Dedifferentiated amniotic fluid mesenchymal stem cell (primary cell): ENCODE data around the gene LIG1.

ENCODE experiments used
- DNase-seq: peaks from one replicate; pipeline ENCODE4 v3.0.0-alpha.2; 2016; ENCODE audit errors: extremely low spot score

LIG1 gene

DNA sequence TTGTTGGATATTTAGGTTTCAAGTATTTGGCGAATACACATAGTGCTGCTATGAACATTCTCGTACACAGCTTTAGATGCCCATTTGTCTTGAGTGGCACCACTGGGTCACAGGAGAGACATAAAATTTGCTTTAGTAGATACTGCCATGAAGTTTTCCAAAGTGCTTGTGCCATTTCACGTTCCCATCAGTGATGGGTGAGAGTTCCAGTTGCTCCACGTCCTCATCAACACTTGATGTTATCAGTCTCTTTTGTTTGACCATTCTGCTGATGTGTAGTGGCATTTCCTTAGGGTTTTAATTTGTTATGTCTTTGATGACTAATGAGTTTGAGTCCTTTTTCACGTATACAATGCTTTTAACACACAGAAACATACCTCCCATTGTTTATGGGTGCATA, 11.4 kb upstream of the LIG1 start:
- DNase-seq: no peak

DNA sequence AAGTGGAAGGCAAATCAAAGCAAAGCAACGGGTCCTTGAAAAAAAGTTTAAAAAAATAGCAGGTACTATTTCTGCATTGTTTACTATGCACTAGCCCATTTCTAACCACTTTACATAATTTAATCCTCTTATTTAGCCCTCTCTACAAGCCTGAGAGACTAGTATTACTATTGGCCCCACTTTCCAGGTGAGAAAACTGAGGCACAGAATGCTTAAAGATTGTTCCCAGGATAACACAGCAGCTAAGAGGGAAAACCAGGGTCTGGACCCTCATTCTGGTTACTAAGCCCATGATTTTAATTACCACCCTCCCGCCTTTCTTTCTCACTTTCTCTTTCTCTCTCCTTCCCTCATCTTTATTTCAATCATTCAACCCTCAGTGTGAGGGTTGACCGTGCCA, 6.1 kb upstream of the LIG1 start:
- no peak for DNase-seq

DNA sequence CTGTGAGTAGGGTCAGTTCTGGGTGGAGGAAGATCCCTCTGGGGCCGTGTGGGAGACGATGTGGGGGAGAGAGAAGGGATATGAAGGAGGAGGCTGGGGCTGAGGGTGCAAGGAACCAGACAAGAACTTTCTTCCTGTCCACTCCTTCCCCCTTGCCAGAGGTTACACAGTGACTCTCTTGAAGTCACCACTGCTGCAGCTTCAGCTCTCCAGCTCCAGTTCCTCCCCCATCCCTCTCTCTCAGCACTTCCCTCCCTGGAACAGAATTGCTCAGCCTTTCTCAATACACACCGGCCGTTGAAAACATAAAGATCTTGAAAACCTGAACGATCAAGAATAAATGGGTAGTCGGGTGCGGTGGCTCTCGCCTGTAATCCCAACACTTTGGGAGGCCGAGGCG, 5.4 kb upstream of the LIG1 start:
- no peak for DNase-seq

DNA sequence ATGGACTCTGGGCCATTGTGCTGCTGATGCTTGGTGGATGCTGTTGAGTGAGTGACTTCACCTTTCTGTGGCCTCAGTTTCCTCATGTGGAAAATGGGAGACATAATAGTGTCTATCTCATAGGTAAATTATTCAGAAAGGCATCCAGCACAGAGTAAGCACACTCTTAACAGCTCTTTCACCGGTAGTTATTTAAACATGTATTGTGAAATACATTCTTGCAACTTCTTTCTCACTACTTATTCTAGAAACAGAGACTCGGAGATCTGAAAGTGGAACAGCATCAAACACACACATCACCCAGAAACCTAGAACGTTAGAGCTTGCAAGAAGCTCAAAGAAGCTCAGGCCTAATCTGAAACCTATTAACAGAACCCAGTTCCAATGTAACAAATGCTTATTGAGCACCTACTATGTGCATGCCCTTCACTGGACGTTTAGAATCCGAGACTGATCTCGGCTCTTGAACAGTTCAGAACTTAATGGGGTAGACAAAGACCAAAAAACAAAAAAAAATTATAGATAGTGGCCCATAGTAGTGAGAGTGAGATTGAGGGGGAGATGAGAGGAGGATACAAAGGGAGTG, 4.4 kb upstream of the LIG1 start:
- DNase-seq: no peak

DNA sequence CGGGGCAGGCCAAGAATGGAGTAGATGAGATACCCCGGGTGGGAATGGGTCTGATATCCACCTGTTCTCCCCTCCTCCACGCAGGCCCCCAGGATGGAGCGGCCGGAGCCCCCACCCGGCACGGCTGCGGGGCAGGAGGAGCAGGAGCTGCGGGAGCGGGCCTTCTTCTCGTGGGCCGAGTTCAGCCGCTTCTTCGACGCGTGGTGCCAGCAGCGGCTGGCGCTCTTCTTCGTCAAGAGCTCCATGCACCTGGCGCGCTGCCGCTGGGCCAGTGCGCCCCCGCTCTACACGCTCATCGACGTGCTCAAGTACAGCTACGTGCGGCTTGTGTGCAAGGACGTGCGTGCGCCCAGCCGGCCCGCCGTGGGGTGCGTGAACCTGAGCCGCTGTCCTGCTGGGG, 1.6 kb upstream of the LIG1 start:
- no peak for DNase-seq

DNA sequence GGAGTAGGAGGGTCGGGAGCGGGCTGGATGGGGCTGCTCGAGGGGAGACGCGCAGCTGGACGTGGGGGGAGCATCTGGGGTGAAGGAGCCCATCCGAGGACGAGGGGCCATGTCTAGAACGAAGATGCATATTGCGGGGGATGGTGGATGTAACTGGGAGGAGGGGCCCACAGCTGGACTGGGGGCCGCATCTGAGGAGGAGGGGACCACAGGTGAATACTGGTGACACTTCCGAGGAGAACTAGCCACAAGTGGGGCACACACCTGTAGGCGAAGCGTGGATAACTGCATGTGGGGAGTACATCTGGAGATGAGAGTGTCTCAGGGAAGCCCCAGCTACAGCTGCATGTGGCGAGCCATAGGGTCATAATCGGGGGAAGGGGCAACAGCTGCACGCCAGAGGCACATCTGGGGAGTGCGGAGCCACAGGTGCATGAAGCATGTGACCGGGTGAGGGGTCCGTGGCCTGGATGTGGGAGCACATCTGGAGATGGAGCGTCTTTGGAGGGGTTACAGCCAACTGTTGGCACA, 738 bp upstream of the LIG1 start:
- no peak for DNase-seq

DNA sequence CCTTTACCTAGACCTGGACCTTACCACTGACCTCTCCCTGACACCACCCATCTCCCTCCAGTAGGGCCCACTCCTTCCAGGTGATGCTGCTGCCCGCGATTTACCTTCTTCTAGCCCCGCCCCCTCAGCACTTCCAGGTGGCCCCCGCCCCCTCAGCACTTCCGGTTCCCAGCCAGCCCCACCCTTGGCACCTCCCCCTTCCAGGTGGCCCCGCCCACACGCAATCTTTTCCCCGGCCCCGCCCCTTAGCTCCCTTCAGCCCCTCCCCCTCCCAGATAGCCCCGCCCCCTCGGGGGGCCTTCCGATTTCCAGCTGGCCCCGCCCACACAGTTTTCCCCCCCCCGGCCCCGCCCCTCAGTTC, 586 bp downstream of the LIG1 start:
- no peak for DNase-seq

DNA sequence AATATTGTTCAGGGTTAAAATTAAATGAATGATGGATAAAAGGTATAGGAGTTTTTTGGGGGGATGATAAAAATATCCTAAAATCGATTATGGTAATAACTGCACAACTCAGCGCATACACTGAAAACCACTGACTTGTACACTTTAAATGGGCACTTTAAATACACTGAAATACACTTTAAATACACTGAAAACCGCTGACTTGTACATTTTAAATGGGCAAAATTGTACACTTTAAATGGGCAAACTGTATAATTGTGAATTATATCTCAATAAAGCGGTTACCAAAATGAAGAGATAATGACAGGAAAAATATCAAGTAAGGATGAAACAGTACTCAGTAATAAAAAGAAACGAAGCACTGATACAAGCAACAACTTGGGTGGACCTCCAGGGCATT, 1.5 kb downstream of the LIG1 start:
- DNase-seq: no peak

DNA sequence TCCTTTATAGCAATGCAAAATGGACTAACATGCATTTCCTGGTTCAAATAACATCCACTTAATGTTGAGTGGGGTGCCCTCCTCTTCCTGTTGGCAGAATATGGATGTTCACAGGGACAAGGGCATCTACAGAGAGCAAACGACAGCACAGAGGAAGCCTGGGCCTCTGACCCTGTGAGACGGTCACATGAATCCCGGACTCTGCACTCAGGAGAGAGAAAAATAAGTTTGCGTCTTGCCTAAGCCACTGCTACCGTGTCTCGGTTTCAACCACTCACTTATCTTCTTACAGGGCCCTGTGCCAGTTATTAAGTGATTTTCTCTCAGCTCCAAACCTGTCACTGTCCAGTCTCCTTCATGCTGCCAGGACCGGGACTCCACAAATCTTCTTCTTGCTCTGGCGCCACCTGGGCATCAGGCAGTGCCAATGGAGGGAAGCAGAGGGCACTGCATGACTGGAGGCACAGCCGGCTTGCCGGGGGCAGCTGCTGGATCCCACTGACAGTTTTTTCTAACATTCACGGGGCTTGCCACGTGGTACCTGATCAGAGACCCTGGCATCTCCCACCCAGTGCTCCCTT, 11.8 kb downstream of the LIG1 start:
- no peak for DNase-seq

DNA sequence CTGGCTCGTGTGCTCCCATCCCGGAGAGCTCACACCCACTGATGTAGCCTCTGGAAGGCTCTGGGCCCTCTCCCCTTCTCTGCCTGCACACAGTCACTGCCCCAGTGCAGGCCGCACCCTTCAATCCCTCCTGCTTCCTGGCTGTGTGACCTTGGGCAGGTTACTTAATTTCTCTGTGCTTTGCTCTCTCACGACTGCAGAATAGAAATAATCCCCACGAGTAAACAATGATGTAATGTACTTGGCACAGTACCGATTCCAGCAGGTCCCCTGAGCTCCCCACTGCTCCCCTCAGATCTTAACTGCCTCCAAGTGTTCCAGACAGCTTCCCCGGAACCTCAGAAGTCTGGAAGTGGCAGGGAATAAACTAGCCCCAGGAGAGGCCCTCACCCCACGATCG, 16.1 kb downstream of the LIG1 start:
- DNase-seq: no peak

DNA sequence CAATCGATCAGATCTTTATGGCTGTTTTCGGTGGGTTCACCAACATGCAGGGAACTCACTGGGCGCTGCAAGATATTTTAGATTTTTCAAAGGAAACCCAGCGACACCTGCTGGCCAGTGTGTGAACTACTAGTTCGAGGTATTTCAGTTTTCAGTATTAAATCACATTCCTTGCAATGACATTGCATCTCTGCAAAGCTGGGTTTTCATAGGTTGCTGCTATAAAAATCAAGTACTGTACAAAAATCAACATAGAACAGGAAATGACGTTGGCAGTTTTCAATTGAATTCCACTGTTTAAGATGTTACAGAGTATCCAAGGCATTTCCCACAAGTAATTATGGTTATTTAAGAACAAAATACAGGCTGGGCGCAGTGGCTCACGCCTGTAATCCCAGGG, 17.6 kb downstream of the LIG1 start:
- peak; percentile 93 for DNase-seq

DNA sequence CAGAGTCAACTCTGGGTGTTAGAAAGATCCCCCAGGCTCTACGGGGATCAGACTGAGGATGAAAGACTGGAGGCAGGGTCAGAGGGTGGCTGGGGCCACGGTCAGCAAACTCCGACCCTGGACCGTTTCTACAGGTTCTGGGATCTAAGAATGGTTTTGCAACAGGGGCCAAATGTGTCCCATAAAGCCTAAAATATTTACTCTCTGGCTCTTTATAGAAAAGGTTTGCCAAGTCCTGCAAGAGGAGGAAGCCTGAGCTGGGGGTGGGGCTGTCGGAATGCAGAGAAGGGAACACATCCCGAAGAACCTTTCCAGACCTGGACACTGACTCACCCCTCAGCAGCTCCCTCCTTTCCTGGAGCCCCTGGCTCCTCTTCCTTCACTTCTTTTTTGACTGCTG, 20.7 kb downstream of the LIG1 start:
- DNase-seq: no peak

DNA sequence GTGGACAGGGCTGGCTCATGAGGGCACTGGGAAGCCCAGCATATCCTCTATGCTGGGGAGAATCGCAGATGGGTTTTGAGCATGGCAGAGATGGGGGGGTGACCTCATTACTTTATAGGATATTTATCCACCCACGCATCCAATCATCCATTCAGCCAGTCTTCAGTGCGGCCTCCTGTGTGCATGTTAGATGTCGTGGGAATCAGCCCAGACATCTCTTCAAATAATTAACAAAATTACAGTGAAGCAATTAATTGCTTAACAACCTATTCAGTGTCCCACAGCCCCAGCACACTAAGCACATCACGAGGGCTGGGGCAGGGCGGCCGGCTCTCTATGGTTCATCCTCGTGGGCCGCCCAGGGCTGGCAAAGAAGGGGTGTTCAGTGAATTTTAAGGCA, 21.6 kb downstream of the LIG1 start:
- no peak for DNase-seq

DNA sequence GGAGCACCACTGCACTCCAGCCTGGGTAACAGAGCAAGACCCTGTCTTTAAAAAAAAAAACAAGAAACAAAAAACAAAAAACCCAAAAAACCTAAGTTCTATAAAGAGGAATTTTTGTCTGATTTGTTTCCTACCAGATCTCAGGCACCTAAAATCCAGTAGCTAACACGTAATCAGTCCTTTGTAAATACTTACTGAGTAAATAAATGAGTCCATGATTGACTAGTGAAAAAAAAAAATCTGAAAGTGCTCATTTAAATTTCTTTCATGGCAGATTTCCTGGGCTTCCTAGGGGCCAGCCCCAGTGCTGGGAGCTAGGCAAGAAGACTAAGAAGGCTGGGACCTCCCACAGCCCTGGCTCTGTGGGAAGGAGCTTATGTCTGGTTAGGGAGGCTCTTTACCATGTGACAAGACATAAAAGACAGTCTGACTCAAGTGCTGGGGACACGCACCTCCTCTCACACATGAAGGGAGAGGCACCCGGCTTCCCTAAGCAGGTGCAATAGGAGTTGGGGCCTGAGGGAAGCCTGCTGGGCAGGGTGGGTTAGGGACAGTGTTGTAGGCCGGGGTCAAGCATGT, 22.5 kb downstream of the LIG1 start:
- no peak for DNase-seq

DNA sequence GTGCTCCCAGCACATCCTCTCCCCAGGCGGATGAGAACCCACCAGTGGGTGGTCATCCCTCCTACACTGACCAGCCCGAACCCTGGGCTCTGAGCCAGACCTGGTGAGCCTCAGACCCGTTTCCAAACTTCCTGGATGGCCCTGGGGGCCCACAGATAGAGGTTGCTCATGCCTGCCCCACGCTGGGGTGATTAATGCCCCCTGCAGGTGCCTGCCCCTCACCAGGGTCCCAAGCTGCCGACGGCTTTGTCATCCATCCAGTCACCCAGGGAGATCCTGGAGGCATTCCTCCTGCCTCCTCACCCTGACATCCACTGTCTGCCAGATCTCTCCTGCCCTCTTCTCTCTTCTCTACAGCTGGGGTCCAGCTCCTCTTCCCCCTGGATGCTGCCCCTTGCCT, 31.1 kb downstream of the LIG1 start:
- DNase-seq: no peak

DNA sequence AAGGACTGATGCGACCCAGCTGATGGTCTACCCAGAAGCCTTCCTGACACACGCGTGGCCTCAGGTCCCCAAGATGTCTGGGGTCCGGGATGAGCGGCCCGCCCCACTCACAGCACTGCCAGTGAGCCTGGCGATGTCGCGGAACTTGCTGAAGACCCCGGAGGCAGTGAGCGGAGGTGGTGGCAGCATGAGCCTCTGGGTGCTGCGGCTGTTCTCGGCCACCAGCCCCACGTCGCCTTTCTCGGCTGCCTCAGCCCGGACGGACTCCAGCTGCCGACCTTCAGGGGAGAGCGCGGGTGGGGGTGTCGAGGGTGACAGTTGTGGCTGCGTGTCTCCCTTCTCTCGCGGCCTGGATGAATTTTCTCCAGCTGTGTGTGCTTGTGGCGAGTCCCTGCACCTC, 32.7 kb downstream of the LIG1 start:
- no peak for DNase-seq

DNA sequence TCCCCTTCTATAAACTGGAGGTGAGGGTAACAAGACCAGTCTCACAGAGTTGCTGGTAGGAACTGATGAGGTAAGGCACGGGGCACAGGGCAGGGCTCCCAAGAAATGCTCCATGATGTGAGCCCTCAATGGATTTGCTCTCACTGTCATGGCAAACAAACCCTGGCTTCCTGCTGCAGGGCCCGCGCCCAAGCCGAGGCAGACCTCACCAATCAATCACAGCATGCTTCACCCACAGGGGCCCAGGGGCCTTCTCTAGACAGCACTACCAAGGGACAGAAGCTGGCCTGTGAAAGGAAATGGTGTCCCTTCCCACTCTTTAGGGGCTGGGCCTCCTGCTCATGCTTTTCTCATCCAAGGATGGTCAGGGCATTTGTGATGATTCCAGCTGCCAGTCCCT, 33.6 kb downstream of the LIG1 start:
- DNase-seq: no peak

DNA sequence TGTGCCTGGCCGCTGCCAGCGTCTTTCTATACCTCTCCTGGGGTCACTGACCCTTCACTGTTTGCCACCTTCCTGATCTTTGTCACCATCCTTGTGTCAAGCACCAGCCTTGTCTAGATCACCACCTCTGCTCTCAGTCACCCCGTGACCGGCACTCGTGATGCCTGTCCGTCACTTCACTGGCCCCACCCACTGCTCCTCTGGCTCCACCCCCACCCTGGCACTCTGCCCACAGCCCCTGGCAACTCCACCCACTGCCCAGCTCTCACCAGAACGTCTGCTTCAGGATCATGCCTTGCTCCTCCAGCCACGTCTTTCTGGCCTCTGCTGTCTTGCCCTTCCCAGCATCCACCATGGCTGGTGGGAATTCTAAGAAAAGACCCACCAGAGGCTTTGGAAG, 34.7 kb downstream of the LIG1 start:
- no peak for DNase-seq

DNA sequence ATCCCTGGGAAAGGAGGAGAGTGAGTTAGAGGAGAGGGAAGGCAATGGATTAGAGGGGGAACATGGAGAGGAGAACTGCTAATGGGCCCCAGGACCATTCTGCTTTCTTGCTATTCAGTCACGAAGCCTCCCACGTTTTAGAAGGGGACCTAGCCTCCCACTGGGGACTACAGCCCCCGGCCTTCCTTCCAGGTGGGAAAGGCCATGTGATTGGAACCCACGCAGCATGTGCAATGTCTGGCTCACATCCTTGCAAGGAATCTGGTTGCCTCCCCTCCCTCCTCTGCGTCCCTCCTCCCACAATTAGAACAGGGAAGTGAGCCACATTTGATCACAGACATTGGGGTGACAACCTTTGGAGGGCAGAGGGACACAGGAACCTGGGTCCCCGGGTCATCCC, 37.0 kb downstream of the LIG1 start:
- DNase-seq: no peak

DNA sequence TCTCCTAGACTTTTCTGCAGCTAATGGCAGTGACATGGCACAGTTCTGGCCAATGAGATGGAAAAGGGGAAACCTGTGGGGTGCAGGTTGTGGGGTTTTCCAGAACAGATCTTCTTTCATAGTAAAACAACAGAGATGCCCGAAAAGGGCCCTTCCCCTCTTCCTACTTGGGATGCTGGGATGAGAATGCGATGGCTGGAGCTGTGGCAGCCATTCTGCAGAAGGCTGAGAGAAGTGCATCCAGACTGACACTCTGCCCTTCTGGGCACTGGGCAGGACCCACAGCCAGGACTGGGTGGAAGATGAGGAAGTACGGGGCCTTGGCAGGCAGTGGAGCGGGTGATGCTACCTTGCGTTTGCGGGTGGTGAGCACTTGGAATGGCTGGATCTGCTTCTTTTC, 42.6 kb downstream of the LIG1 start:
- no peak for DNase-seq

DNA sequence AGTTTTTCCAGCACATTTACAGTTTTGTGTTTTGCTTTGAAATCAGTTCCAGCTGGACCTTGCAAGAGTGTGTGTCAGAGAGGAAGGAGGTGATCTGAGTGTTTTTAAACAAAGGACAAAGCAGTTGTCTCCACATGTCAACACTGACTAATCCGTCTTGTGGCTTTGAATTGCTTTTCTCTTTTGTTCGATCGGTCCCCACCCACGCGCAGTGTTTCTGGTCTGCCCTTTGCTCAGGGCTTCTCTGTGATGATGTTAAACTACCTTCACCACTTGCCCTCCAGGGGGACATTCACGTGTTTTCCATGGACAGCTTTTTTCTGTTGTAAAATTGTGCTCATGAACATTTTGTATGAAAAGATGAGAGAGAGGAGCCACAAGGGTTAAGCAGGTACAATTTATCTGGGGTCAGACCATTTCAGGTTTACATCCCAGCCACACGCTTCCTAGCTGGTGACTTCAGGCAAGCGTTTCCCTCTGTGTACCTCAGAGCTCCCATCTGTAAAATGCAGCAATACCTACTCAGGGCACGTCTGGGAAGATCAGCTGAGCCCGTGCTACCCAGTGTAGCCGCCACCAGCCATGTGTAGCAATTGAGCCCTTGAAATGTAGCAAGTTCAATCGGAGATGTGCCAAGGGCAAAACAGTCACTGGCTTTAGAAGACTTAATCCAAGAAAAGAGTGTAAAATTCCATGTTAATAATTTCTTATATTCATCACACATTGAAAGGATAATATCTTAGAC, 46.1 kb downstream of the LIG1 start:
- no peak for DNase-seq

DNA sequence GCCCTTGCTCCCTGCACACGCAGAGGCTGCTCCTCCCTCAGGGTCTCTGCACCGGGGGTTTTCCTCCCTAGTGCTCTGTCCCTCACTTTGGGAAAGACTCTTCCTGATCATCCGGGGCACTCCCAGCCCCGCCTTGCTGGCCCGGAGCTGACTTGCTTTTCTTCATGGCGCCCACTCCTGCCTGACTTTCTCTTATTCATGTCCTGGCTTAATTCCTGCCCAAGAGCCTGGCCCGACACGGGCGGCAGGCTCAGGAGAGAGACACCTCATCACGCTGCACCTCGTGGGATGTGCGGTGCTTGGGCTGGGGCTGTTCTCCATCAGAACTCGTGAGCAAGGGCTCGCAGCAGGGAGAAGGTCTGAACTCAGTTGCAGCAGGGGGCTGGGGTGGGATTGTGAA, 47.7 kb downstream of the LIG1 start:
- DNase-seq: no peak

DNA sequence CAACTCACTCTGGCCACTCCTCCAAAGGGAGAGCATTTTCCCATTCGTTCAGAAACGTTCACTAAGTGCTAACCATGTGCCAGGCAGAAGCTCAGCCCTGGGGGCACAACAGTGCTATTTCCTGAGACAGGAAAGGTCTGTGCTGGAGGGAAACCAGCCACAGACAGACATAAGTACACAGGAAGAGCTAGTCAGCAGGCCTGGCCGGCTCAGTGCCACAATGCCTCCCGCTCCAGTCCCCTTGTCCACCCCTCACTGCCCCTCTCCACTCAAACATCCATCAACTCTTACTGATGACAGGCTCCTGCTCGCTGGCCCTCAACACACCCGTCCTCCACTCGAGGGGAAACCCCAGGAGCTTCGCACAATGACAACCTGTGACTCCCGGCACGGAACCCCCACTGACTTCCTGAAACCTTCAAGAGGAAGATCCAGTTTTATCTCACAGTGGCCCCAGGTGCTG, 48.2 kb downstream of the LIG1 start:
- no peak for DNase-seq
